HG03558 (cell line): ENCODE data around the gene ANAPC4.

Experiments
- ATAC-seq: cut with Tn5 transposase; IDR thresholded peaks from one replicate; pipeline ENCODE4 v1.9.1; 2021; ENCODE audit warnings: moderate number of reproducible peaks; ENCODE audit not compliant: unreplicated experiment; ENCODE audit errors: extremely low read depth

The ANAPC4 gene

GRCh38 chr4:25466966-25467697 lies 90.1 kb downstream of the ANAPC4 start:
- no peak for ATAC-seq

GRCh38 chr4:25467843-25468242 lies 90.8 kb downstream of the ANAPC4 start:
- ATAC-seq: no peak
